ENCODE measurements around the gene ART5. TPM values are rescaled to one million over a fixed set of nuclear protein-coding genes. Genes with fewer than 3 reads are reported as not detected.
"Not testable (repeated sequence)": the region's sequence is repeated elsewhere in the genome, so short reads cannot be mapped to it uniquely, and the experiment has no call there.

The ART5 gene
- total RNA-seq, 1 donor from 2014 or later = not detected

- no peaks in the 10 kb centered on the region for H3K36me3 ChIP-seq
- no peak overlapping the region for H3K27ac ChIP-seq
- TF ChIP-seq, protein P1, sequence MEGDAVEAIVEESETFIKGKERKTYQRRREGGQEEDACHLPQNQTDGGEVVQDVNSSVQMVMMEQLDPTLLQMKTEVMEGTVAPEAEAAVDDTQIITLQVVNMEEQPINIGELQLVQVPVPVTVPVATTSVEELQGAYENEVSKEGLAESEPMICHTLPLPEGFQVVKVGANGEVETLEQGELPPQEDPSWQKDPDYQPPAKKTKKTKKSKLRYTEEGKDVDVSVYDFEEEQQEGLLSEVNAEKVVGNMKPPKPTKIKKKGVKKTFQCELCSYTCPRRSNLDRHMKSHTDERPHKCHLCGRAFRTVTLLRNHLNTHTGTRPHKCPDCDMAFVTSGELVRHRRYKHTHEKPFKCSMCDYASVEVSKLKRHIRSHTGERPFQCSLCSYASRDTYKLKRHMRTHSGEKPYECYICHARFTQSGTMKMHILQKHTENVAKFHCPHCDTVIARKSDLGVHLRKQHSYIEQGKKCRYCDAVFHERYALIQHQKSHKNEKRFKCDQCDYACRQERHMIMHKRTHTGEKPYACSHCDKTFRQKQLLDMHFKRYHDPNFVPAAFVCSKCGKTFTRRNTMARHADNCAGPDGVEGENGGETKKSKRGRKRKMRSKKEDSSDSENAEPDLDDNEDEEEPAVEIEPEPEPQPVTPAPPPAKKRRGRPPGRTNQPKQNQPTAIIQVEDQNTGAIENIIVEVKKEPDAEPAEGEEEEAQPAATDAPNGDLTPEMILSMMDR (IDR thresholded peaks at IDR 0.05) = peak; percentile 31 to 79 (median 75)
- no peaks in the 10 kb centered on the region for H3K9me3 ChIP-seq
- DNase-seq (ENCODE audit: low spot score in 2 of 2) = no peak
- intact Hi-C loops (cut with DNase I) = loop anchor here (10.0 kb wide), 1 partner anchor 155 kb away; no protein-coding TSS in a partner anchor
- no peaks in the 10 kb centered on the region for H3K4me1 ChIP-seq
- H3K27me3 ChIP-seq = no peaks in the 10 kb centered on the region
- no peak overlapping the region for H3K4me3 ChIP-seq
These were observed 32.2 kb downstream of the ART5 start for GRCh38 chr11:3609416-3610265.

DNA sequence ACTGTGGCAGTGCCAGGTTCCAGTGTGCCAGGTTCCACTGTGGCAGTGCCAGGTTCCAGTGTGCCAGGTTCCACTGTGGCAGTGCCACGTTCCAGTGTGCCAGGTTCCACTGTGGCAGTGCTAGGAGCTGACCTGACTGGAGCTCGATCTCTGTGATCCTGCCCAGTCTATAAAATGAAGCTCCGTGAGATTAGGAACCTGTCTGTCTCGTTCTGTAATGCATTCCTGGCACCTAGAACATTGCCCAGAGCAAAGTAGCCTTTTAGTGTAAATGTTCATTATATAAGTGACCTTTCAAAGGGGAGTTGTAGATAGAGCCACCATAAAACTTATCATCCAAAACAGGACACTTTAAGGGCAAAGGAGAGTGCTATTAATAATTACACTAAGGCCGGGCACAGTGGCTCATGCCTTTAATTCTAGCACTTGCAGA lies 36.0 kb downstream of the ART5 start:
- Histone ChIP-seq H3K27ac (no peak overlapping the region), H3K36me3 (no peaks in the 10 kb centered on the region), H3K4me1 (no peaks in the 10 kb centered on the region), H3K9me3 (no peaks in the 10 kb centered on the region), H3K4me3 (no peak overlapping the region), H3K27me3 (no peaks in the 10 kb centered on the region)
- intact Hi-C loops (cut with DNase I) = loop anchor here (10.0 kb wide), 1 partner anchor 151 kb away; no protein-coding TSS in a partner anchor
- TF ChIP-seq, protein P1 (IDR thresholded peaks at IDR 0.05) = no peak
- no peak for DNase-seq (ENCODE audit: low spot score in 2 of 2)

GRCh38 chr11:3605283-3605662 lies 36.5 kb downstream of the ART5 start:
- Histone ChIP-seq H3K36me3 (no peaks in the 10 kb centered on the region), H3K27ac (no peak overlapping the region), H3K27me3 (no peaks in the 10 kb centered on the region), H3K4me3 (no peak overlapping the region), H3K9me3 (no peaks in the 10 kb centered on the region), H3K4me1 (no peaks in the 10 kb centered on the region)
- TF ChIP-seq, protein P1 (IDR thresholded peaks at IDR 0.05) = no peak
- intact Hi-C loops (cut with DNase I) = loop anchor here (10.0 kb wide), 1 partner anchor 150 kb away; no protein-coding TSS in a partner anchor
- DNase-seq (ENCODE audit: low spot score in 2 of 2) = no peak

DNA sequence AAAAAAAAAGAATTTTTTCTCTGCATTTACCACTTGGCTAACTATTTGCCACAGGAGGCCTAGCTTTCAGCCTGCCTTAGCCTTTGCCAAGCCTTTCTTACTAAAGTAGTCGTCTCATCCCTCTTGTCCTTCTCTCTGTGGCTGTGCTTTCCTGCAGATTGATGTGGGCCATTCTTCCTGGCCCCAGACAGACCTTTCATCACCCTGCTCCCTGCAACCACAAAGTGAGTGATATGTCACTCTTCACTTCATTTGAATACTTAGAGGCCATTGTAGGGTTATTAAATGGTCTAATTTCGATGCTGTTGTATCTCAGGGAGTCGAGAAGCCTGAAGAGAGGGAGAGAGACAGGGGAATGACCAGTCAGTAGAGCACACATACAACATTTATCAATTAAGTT lies 37.6 kb downstream of the ART5 start:
- H3K27me3 ChIP-seq = no peaks in the 10 kb centered on the region

GRCh38 chr11:3600201-3600600 lies 41.6 kb downstream of the ART5 start:
- H3K27ac ChIP-seq; H3K27me3 ChIP-seq; H3K4me3 ChIP-seq; H3K9me3 ChIP-seq; H3K36me3 ChIP-seq; DNase-seq (ENCODE audit: low spot score in 2 of 2); H3K4me1 ChIP-seq: not testable (repeated sequence)
- intact Hi-C loops (cut with DNase I) = loop anchor here (10.0 kb wide), 1 partner anchor 145 kb away; no protein-coding TSS in a partner anchor

More for the DNA sequence above, 37.6 kb downstream of the ART5 start:
- Histone ChIP-seq H3K9me3 (no peaks in the 10 kb centered on the region), H3K27ac (no peak overlapping the region), H3K4me3 (no peak overlapping the region), H3K36me3 (no peaks in the 10 kb centered on the region), H3K4me1 (no peaks in the 10 kb centered on the region)
- intact Hi-C loops (cut with DNase I) = loop anchor here (10.0 kb wide), 1 partner anchor 149 kb away; no protein-coding TSS in a partner anchor
- no peak for DNase-seq (ENCODE audit: low spot score in 2 of 2)
- TF ChIP-seq, protein P1 (IDR thresholded peaks at IDR 0.05) = no peak

DNA sequence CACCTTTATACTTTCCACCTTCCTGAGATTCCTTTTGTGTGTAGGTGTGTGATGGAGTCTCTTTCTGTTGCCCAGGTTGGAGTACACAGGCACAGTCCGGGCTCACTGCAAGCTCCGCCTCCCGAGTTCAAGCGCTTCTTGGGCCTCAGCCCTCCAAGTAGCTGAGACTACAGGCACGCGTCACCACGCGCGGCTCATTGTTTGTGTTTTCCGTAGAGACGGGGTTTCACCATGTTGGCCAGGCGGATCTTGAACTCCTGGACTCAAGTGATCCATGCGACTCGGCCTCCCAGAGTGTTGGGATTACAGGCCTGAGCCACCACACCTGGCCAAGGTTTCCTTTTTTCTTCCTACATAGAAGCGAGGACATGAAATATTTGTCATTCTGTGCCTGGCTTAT lies 44.0 kb downstream of the ART5 start:
- H3K4me3 ChIP-seq; H3K9me3 ChIP-seq; H3K27ac ChIP-seq; intact Hi-C loops (cut with DNase I); H3K27me3 ChIP-seq; H3K36me3 ChIP-seq; H3K4me1 ChIP-seq; DNase-seq (ENCODE audit: low spot score in 2 of 2): not testable (repeated sequence)

- H3K27me3 ChIP-seq; H3K27ac ChIP-seq; H3K36me3 ChIP-seq; H3K4me3 ChIP-seq; H3K9me3 ChIP-seq; intact Hi-C loops (cut with DNase I); H3K4me1 ChIP-seq: not testable (repeated sequence)
- DNase-seq (ENCODE audit: low spot score in 2 of 2) = peak in 1 of 2 donors; percentile 35
These were observed 50.5 kb downstream of the ART5 start for GRCh38 chr11:3591326-3591725.

GRCh38 chr11:3590193-3590592 lies 51.6 kb downstream of the ART5 start:
- H3K9me3 ChIP-seq; H3K4me1 ChIP-seq; intact Hi-C loops (cut with DNase I); H3K27me3 ChIP-seq; H3K36me3 ChIP-seq; H3K27ac ChIP-seq; DNase-seq (ENCODE audit: low spot score in 2 of 2); H3K4me3 ChIP-seq: not testable (repeated sequence)

DNA sequence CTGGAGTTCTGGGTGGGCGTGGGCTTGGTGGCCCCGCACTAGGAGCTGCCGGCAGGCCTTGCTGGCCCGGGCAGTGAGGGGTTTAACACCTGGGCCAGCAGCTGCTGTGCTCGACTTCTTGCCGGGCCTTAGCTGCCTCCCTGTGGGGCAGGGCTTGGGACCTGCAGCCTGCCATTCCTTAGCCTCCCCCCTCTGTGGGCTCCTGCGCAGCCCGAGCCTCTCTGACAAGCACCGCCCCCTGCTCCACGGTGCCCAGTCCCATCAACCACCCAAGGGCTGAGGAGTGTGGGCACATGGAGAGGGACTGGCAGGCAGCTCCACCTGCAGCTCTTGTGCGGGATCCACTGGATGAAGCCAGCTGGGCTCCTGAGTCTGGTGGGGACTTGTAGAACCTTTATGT lies 53.0 kb downstream of the ART5 start:
- H3K4me3 ChIP-seq; intact Hi-C loops (cut with DNase I): not testable (repeated sequence)

More for the DNA sequence above, 53.0 kb downstream of the ART5 start:
- H3K4me1 ChIP-seq; H3K9me3 ChIP-seq; DNase-seq (ENCODE audit: low spot score in 2 of 2); H3K36me3 ChIP-seq; H3K27ac ChIP-seq; H3K27me3 ChIP-seq: not testable (repeated sequence)
